Cardiac muscle cell (in vitro differentiated cells and primary cell): ENCODE measurements around the gene GLIPR1L2. TPM values are rescaled to one million over a fixed set of nuclear protein-coding genes. Genes with fewer than 3 reads are reported as not detected.
"Not testable (repeated sequence)": the region's sequence is repeated elsewhere in the genome, so short reads cannot be mapped to it uniquely, and the experiment has no call there.

Experiments
- DNase-seq, 2 donors: peaks; one replicate each; pipeline versions ENCODE4 v3.0.0 to v3.0.0-alpha.2; 2010 to 2017; ENCODE audit warnings: low read depth in 1 of 2, low spot score in 1 of 2
- H3K27ac ChIP-seq: fragments of 200-600 bp; sonication (generic); 2 replicates; pipeline ENCODE4 v1.5.1; 2016
- H3K27me3 ChIP-seq: fragments of 200-600 bp; sonication (generic); 2 replicates; pipeline ENCODE4 v1.6.0; 2016; ENCODE audit warnings: control low read depth
- H3K36me3 ChIP-seq: fragments of 200-600 bp; sonication (generic); 2 replicates; pipeline ENCODE4 v1.5.1; 2016; ENCODE audit warnings: control low read depth
- H3K4me1 ChIP-seq: fragments of 200-600 bp; sonication (generic); 2 replicates; pipeline ENCODE4 v1.8.1; 2017; ENCODE audit warnings: low read depth, mild to moderate bottlenecking, mixed run types
- H3K4me3 ChIP-seq: fragments of 200-600 bp; sonication (generic); 2 replicates; pipeline ENCODE4 v1.5.1; 2016; ENCODE audit warnings: mild to moderate bottlenecking
- H3K9me3 ChIP-seq: fragments of 200-600 bp; sonication (generic); 2 replicates; pipeline ENCODE4 v1.5.1; 2017; ENCODE audit warnings: low read depth, mild to moderate bottlenecking, control low read depth
- polyA plus RNA-seq: library from polyadenylated mRNA; unstranded; fragments of >200 nt; fragmentation: Nextera tagmentation; extraction: Ambion mirVana; gene quantifications from 2 replicates; pipeline ENCODE4 v1.2.1, GENCODE V29; 2016
- total RNA-seq: library from RNA; depleted of rRNA; stranded (reverse); fragments of >200 nt; gene quantifications from 2 replicates; pipeline ENCODE4 v1.2.3, GENCODE V29; 2016
- TF ChIP-seq, protein P1 (sequence below): IDR thresholded peaks from 2 replicates; pipeline ENCODE4 v1.5.1; 2012; ENCODE audit warnings: low read depth, mild to moderate bottlenecking, low read length

The GLIPR1L2 gene
- total and polyA plus RNA-seq, 2 experiments from 2014 or later, result 0.54 to 0.63 TPM

DNA sequence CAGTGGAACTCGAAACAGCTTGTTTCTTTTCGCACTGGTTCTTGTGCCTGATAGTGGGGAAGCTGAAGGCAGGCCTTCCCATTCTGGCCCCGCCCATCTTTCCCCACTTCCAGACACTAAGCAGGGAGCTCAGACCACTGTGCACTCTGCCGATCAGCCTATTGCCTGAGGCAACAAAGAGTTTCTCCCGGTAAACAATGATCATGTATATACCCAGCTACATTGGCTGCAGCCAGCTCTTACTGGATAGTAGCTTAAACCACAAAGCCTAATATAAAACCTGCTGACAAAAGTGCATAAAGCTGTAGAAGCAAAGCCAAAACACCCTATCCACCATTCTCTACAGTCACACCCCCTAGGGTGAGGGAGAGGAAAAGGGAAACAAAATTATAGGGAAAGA, 65.0 kb downstream of the GLIPR1L2 start:
- H3K4me1 ChIP-seq, result no peaks in the 10 kb centered on the region
- H3K36me3 ChIP-seq, result no peaks in the 10 kb centered on the region
- DNase-seq, result no peak
- TF ChIP-seq, protein P1, sequence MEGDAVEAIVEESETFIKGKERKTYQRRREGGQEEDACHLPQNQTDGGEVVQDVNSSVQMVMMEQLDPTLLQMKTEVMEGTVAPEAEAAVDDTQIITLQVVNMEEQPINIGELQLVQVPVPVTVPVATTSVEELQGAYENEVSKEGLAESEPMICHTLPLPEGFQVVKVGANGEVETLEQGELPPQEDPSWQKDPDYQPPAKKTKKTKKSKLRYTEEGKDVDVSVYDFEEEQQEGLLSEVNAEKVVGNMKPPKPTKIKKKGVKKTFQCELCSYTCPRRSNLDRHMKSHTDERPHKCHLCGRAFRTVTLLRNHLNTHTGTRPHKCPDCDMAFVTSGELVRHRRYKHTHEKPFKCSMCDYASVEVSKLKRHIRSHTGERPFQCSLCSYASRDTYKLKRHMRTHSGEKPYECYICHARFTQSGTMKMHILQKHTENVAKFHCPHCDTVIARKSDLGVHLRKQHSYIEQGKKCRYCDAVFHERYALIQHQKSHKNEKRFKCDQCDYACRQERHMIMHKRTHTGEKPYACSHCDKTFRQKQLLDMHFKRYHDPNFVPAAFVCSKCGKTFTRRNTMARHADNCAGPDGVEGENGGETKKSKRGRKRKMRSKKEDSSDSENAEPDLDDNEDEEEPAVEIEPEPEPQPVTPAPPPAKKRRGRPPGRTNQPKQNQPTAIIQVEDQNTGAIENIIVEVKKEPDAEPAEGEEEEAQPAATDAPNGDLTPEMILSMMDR, result no peak
- no peak overlapping the region for H3K27ac ChIP-seq
- H3K27me3 ChIP-seq, result no peaks in the 10 kb centered on the region
- H3K9me3 ChIP-seq, result no peaks in the 10 kb centered on the region
- H3K4me3 ChIP-seq, result no peak overlapping the region

DNA sequence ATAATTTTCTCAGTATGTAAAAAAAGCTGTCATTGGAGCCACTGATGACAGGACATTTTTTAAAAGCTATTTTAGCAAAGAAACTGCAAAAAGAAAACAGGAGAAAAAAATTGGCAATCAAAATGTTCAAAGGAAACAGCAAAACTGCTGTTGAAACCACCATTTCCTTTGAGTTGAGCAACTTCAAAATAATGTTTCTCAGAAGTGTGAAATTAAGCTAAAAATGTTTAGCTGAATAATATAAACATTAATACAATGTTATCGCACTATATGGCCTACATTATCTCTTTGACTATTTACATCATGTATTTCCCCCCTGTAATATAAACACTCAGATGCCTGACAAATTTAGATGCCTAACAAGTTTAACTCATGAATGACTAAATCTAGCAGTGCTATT, 66.3 kb downstream of the GLIPR1L2 start:
- Histone ChIP-seq H3K27me3 (no peaks in the 10 kb centered on the region), H3K4me1 (no peaks in the 10 kb centered on the region), H3K27ac (no peak overlapping the region), H3K36me3 (no peaks in the 10 kb centered on the region), H3K9me3 (no peaks in the 10 kb centered on the region), H3K4me3 (no peak overlapping the region)
- TF ChIP-seq, protein P1, result no peak
- DNase-seq, result peak in 1 of 2 donors; percentile 18

DNA sequence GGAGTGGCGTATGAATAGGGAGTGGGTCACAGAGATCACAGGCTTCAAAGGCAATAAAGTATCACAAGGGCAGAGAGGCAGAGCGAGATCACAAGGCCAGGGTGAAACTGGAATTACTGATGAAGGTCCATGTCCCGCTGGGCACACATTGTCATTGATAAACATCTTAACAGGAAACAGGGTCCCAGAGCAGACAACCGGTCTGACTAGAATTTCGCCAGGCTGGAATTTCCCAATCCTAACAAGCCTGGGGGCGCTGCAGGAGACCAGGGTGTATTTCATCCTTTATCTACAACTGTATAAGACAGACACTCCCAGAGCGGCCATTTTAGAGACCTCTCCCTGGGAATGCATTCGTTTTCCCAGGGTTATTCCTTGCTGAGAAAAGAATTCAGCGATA, 67.0 kb downstream of the GLIPR1L2 start:
- not testable (repeated sequence) for H3K27ac ChIP-seq, DNase-seq, H3K4me1 ChIP-seq, H3K36me3 ChIP-seq, H3K27me3 ChIP-seq, H3K9me3 ChIP-seq, H3K4me3 ChIP-seq

DNA sequence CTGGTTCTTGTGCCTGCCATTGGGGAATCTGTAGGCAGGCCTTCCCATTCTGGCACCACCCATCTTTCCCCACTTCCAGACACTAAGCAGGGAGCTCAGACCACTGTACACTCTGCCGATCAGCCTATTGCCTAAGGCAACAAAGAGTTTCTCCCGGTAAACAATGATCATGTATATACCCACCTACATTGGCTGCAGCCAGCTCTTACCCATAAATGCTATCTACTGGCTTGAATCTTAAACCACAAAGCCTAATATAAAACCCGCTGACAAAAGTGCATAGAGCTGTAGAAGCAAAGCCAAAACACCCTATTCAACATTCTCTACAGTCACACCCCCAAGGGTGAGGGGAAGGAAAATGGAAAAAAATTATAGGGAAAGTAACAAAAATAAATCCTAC, 68.9 kb downstream of the GLIPR1L2 start:
- Histone ChIP-seq H3K9me3 (no peaks in the 10 kb centered on the region), H3K36me3 (no peaks in the 10 kb centered on the region), H3K4me1 (no peaks in the 10 kb centered on the region), H3K4me3 (no peak overlapping the region), H3K27me3 (no peaks in the 10 kb centered on the region), H3K27ac (no peak overlapping the region)
- no peak for DNase-seq
- TF ChIP-seq, protein P1, result no peak

DNA sequence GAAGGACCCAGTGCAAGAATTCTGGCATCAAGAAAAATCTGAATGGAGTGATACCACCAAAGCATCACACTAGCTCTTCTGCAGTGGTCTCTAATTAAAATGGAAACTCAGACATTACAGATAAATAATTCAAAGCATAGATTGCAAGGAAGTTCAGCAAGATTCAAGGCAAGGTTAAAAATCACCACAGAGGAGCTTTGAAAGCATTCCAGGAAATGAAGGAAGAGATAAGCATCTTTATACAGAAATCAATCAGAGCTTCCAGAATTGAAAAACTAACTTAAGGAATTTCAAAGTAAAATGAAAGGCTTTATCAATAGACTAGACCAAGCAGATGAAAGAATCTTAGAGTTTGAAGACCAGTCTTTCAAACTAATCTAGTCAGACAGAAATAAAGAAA, 69.3 kb downstream of the GLIPR1L2 start:
- DNase-seq, result no peak
- H3K27ac ChIP-seq, result no peak overlapping the region
- H3K9me3 ChIP-seq, result no peaks in the 10 kb centered on the region
- no peak overlapping the region for H3K4me3 ChIP-seq
- H3K4me1 ChIP-seq, result no peaks in the 10 kb centered on the region
- H3K36me3 ChIP-seq, result no peaks in the 10 kb centered on the region
- H3K27me3 ChIP-seq, result no peaks in the 10 kb centered on the region
- TF ChIP-seq, protein P1, result no peak

DNA sequence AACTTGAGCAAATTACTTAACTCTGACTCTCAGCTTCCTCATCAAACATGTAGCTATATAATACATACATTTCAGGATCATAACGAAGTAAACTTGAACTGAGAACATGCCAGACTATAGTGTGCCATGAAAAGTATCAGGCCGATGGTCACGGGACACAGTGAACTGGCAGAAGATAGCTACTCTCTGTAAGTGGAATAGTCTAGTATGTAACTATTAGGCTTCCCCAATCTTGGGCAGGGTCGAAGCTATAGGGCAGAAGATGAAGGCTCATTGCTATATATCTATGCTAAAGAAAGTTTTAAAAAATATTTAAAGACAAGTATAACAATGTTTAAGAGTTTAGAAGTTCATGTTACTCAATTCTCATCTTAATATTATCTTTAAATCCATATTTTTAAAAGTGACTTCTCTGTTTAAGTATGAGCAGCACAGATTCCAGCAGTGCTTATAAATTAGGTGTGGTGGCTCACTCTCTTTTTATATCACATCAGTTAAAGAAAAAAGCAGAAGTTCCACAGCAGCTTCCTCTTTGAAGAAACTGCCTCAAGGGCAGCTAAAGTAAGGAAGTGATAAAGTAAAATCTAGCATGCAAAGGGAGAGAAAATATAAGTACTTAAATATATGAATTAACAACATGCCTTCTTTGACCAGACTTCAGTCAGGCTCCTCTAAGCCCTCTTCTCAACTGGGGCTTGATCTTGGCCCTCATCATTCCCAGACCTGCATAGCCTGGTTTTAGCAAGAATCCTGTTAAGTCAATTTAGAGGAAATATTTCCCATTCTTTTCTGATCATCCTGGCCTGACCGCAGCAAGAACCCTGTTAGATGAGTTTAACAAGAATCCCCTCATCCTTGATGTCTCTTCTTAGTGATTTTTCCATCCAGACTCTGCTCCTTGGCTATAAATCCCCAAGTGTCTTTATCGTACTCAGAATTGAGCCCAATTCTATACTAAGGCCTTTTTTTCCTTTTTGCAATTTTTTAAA, 81.3 kb downstream of the GLIPR1L2 start:
- Histone ChIP-seq H3K4me3 (no peak overlapping the region), H3K9me3 (no peaks in the 10 kb centered on the region), H3K36me3 (no peaks in the 10 kb centered on the region), H3K27ac (no peak overlapping the region), H3K4me1 (no peaks in the 10 kb centered on the region), H3K27me3 (no peaks in the 10 kb centered on the region)
- no peak for DNase-seq
- TF ChIP-seq, protein P1, result no peak
